ENCODE data around the gene HSD17B11.

HSD17B11 gene

GRCh38 chr4:87310691-87311335, 80.2 kb downstream of the HSD17B11 start:
- H3K9me3 ChIP-seq, result no peaks in the 10 kb centered on the region
- no peaks in the 10 kb centered on the region for H3K27me3 ChIP-seq
- no peak overlapping the region for H3K4me3 ChIP-seq (ENCODE audit: low read depth, low read length)
- DNase-seq, result no peak
- H3K36me3 ChIP-seq, result no peaks in the 10 kb centered on the region
- TF ChIP-seq CTCF (IDR thresholded peaks at IDR 0.05; ENCODE audit: low read depth, low read length), result no peak
- H3K4me1 ChIP-seq, result no peaks in the 10 kb centered on the region

GRCh38 chr4:87309625-87310024, 81.4 kb downstream of the HSD17B11 start:
- no peak for DNase-seq
- Histone ChIP-seq H3K9me3 (no peaks in the 10 kb centered on the region), H3K27me3 (no peaks in the 10 kb centered on the region), H3K4me3 (ENCODE audit: low read depth, low read length) (no peak overlapping the region), H3K4me1 (no peaks in the 10 kb centered on the region), H3K36me3 (no peaks in the 10 kb centered on the region)
- TF ChIP-seq CTCF (IDR thresholded peaks at IDR 0.05; ENCODE audit: low read depth, low read length), result no peak

- Histone ChIP-seq H3K4me3 (ENCODE audit: low read depth, low read length) (no peak overlapping the region), H3K4me1 (no peaks in the 10 kb centered on the region), H3K36me3 (no peaks in the 10 kb centered on the region), H3K9me3 (no peaks in the 10 kb centered on the region), H3K27me3 (no peaks in the 10 kb centered on the region)
- DNase-seq, result no peak
- TF ChIP-seq CTCF (IDR thresholded peaks at IDR 0.05; ENCODE audit: low read depth, low read length), result no peak
Measured at GRCh38 chr4:87306056-87306455, 84.9 kb downstream of the HSD17B11 start.

GRCh38 chr4:87305562-87305961, 85.4 kb downstream of the HSD17B11 start:
- Histone ChIP-seq H3K36me3 (no peaks in the 10 kb centered on the region), H3K9me3 (no peaks in the 10 kb centered on the region), H3K4me3 (ENCODE audit: low read depth, low read length) (no peak overlapping the region), H3K4me1 (no peaks in the 10 kb centered on the region), H3K27me3 (no peaks in the 10 kb centered on the region)
- DNase-seq, result no peak
- no peak for TF ChIP-seq CTCF (IDR thresholded peaks at IDR 0.05; ENCODE audit: low read depth, low read length)

- no peaks in the 10 kb centered on the region for H3K36me3 ChIP-seq
- no peaks in the 10 kb centered on the region for H3K9me3 ChIP-seq
- H3K27me3 ChIP-seq, result no peaks in the 10 kb centered on the region
- TF ChIP-seq CTCF (IDR thresholded peaks at IDR 0.05; ENCODE audit: low read depth, low read length), result no peak
- H3K4me1 ChIP-seq, result no peaks in the 10 kb centered on the region
- no peak overlapping the region for H3K4me3 ChIP-seq (ENCODE audit: low read depth, low read length)
- DNase-seq, result no peak
Measured at GRCh38 chr4:87304745-87305432, 86.1 kb downstream of the HSD17B11 start.

- Histone ChIP-seq H3K4me3 (ENCODE audit: low read depth, low read length) (no peak overlapping the region), H3K36me3 (no peaks in the 10 kb centered on the region), H3K27me3 (no peaks in the 10 kb centered on the region), H3K4me1 (no peaks in the 10 kb centered on the region; the same call in 1 of the 2 replicates), H3K9me3 (no peaks in the 10 kb centered on the region)
- no peak for TF ChIP-seq CTCF (IDR thresholded peaks at IDR 0.05; ENCODE audit: low read depth, low read length)
- DNase-seq, result no peak
Measured at GRCh38 chr4:87299898-87300297, 91.1 kb downstream of the HSD17B11 start.
